Stimulated activated CD4-positive, alpha-beta T cell treated with anti-CD3 and anti-CD28 coated beads, Interleukin-2, amount 100 ng/mL, for 24 hours (primary cell): ENCODE results near the gene KCNJ5.

ENCODE experiments used
- DNase-seq, 2 donors: peaks; one replicate each; pipeline ENCODE4 v3.0.0-alpha.2; 2020

The KCNJ5 gene

DNA sequence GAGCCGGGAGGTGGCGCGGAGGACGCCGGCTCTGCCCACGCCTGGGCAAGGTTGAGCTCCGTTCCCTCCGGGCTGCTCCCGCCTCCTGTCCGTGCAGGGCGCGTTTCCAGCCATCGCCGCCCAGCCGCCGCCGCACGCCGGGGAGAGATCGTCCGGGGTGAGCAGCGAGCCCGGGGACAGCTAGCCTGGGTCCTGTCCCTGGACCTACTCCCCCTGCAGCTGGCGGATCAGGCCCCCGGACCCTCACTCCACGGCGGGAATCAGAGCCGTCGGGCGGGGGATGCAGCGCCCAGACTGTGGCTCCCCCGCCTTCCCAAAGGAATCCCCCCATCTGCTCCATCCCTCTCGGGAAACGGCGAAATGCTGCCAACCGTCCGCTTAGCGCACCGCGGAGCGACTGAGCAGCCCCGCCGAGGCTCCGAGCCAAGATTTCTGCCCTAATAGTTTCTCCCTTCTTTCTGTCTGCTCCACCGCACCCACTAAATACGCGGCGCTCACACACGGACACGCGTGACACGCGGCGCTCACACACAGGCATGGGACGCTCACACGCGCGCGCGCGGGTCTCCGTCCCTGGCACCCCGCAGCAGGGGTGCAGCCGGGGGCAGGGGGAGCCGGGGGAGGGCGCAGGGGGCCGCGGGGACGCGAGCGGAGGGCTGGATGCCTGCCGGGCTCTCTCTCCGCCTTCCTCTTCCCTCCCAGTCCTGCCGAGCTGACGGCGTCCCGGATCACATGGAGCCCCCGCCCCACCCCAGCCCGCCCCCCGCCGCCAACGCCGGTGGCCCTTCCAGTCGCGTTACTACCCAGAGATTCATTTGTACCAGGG is at the start of gene KCNJ5:
TSS of gene KCNJ5 (plus strand) at position 814 of the 826 bp plus-strand sequence. CDS start 19,918 bp downstream, outside the sequence.
- peak in 1 of 2 donors; percentile 35 for DNase-seq

DNA sequence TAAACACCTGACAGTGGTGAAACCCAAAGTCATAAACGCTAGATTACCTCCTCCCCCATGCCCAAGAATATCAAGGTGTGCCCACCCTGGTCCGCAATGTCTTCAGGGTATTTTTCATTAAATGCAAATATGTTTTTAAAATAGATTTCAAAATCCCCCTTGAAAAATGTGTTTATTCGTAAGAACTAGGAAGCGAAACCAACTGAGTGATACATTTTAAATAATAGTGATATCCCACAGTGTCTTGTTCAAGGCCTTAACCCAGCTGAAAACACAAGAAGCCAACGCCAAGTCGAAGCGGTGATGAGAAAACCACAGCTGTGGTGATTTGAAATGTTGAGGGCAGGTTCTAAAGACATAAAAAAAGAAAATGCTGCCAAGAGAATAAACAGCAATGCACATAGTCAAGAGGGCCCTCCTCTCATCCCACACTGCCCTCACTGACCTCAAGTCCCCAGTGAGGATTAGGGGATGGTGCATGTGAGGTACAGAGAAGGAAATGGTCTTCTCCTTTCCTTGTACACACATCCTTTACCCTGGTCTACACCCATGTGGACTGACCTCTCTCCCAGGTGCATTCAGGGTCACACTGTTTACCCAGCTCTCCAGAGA is 49.6 kb upstream of the KCNJ5 start:
- no peak for DNase-seq

DNA sequence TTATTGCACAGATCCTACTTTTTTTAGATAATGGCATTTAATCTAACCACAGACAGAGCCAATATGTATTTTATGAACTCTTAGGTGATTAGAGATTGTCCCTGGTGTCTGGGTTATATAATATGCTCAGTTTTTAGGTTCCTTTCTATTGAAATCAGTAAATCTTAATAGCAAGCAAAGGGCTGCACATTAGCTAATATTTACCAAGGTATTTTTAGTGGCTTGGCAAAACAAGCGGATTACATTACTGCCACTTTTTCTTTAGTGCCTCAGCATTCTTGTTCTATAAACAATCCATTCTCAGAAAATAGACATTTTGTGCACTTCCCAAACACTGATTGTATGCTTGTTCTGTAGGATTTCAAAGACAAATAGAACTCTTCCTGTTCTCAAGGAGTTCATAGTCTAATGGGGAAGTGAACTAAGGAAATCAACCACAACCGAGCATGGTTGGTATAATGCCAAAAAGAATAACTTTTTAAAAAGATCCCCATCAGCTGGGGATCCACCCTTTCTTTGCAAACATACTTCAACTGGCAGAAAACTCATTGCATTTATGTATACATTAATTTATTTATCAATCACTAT is 47.9 kb upstream of the KCNJ5 start:
- no peak for DNase-seq

DNA sequence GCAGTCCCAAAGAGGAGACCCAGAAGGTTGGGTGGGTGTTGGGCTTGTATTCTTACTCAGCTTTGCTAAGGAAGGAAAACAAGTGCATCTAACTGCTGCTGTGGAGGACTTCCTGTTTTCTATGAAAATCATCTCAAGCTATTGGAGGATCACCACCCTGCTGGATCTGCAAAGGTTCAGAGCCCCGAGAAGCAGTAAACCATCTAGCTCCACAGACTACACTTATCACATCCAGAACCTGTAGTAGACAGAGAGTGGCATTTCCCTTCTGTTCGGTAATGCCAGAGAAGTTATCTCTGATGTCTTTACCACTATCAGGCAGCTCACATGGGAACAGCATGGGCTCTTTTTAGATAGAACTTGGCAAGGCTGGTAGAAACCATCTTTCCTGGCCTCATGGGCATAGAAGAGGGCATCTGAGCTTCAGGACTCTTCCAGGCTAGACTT is 45.8 kb upstream of the KCNJ5 start:
- no peak for DNase-seq

DNA sequence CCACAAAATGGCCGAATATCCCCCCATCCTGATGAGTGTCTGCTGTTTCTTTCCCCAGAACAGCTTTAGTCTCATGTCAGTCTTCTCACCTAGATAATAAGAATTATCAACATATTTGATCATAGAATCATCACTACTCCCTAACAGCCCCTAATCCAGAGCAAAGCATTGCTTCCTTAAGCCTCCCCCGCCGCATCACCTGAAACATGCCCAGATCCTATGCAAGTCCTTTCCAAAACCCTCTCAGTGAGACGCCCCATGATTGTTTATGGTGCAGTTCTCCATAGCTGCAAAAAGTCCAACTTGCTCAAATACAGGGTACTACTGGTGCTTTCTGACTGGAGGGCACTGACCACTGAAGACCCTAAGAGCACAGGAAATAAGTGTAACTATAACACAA is 44.2 kb upstream of the KCNJ5 start:
- DNase-seq, result no peak

DNA sequence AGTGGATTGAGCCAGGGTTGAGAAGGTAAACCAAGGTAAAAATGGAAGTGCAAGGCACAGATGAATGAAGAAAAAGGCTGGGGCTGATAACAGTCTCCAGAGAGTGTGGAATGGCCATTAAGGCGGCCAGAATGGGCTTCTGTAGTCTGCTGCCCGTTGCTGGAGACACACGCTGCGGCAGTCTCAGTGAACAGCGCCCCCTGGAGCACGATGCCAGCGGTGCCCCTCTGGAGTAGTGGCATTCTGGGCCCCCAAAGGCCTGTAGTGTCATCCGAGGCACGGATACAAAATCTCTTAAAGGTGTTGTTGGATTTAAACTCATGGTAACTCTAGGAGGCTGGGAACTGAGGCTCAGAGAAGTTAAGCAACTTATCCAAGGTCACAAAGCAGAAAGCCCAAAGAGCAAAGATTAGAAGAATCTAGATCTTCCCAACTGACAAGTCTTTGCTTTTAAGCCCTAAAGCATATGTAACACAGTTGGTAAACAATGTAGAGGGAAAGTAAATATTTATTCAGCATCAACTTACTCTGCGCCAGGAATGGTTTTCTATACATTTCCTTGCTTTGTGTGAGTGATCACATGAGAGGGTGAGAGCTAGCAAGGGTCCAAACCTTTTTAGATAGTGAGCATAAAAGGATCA is 42.2 kb upstream of the KCNJ5 start:
- peak; percentile 73 to 78 for DNase-seq

DNA sequence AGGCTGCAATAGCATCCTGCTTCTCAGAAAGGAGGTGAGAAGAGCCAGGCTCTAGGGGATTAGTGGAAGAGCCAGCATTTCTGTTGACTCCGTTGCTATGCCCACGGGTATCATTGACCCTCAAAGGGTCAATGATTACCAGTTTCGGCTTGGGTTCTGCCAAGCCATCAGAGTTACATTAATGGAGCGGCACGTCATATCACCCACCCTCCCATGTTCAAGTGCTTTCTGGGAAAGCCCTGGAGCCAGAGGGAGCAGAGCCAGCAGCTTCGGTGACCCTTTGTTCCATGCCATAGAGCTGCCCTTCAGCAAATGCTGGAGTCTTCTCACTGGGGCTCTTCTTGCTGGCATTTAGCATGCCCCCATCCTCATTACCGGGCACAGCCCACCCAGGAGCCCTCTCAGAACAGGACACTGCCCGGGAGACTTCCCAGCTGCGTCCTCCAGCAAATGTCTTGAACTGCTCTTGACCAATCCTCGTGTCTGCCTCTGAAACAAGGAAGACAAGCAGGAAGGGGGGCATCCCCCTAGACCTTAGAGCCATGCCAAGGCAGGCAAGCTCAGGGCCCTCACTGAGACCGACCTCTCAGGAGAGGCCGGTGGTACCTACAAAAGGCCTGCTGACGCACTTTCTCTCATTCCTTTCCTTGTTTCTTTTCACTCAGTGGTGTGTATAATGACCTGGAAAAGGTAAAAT is 38.7 kb upstream of the KCNJ5 start:
- no peak for DNase-seq

DNA sequence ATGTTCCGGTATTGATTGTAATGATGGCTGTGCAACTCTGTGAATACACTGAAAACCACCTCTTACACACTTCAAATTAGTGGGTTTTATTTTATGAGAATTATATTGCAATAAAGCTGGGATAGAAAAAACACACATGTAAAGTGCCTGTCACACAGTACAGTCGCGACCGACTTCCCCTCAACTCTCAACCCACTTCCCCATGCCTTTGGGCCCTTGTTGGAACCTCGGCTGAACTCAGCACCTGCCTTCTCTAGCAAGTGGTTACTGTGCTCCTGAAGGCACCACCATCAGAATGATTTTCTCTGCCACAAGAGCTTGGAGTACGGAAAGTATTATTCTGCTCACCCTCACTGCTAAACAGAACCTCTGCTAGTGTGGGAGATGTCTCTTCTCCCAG is 37.6 kb upstream of the KCNJ5 start:
- DNase-seq, result no peak

DNA sequence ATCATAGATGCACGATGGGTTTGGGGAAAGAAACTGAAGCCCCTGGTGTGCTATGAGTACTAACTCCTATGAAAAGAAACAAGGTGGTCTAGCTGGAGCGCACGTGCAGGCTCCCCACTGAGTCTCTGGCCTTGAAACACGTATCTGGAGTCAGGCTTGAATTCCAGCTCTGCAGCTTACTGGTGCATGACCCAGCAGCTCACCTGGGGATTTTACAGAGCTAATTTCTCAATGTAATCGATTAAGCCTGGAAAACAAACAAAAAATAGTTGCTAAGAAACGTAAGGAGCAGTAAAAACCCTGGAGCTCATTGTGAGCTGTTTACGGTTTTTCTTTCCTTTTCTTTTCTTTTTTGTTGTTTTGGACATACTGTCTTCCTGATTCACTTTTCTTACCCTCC is 36.3 kb upstream of the KCNJ5 start:
- no peak for DNase-seq

DNA sequence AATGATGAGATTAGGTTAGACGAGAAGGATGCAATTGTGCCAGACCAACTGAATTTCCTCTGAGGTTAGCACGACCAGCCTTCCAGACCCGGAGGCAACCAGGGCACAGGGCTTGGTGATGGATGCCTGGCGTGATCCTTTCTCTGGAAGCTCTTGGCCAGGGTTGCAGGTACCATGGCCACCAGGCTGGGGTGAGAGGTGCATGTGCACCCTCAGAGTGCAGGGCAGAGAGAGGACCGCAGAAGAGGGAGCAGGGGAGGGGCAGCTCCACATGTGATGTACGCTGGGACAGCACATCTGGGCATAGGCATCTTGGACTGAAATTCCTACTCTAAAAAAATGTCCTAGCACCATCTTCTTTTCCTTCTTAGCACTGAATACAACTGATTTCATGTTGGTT is 34.9 kb upstream of the KCNJ5 start:
- DNase-seq, result no peak

DNA sequence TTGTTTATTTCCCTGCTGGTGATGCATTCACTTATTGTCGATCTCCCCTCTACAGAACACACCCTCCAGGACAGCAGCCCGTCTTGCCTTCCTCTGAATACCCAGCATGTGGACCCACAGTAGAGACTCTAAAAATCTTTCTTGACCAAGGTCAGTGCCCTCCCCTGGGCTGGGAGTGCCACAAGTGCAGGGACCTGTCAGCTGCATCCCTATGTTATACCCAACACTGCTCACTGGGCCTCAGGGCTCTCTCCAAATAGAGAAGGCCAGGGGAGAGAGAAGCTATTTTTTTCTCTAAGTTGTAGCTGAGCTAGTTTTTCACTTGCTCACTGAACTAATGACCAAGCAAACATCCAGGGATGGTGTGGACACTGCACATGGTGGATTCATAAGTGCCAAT is 33.8 kb upstream of the KCNJ5 start:
- no peak for DNase-seq

DNA sequence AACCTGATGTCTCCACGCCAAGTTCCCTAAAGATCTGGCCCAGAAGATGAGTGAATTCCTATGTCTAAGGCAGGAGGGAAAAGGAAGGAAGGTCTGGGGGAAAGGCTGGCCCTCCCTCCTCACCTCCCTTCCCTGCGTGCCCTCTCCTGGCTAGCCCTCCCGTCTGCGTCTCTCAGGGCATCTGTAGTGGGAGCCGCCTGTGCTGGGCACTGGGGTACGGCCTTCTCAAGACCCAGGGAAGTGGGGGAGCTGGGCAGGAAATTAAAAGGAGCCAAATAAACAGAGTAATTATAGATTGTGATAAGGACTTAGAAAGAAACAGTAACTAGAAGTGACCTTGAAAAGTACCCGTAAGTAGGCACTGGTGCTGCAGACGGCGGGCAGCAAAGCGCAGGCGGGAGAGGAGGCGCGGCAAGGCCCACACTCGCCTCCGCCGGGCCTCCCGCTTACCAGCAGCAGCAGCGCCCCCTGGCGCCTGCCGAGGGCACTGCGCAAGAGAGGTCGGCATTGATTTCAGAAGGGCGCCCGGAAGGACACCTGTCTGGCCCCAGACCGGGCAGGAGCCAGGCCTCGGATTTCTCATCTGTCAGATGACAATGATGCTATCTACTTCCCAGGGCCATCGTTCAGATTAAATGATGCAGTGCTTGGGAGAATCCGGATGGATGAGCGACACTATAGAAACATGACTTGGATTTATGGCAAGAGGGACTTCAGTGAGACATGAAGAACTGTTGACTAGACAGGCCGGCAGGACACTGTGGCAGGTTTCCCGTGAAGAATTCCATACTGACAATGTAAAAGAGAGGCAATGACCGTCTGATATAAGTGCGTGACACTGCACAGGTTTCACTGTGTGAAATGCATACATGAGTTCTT is 31.4 kb upstream of the KCNJ5 start:
- DNase-seq, result peak; percentile 81 to 86

DNA sequence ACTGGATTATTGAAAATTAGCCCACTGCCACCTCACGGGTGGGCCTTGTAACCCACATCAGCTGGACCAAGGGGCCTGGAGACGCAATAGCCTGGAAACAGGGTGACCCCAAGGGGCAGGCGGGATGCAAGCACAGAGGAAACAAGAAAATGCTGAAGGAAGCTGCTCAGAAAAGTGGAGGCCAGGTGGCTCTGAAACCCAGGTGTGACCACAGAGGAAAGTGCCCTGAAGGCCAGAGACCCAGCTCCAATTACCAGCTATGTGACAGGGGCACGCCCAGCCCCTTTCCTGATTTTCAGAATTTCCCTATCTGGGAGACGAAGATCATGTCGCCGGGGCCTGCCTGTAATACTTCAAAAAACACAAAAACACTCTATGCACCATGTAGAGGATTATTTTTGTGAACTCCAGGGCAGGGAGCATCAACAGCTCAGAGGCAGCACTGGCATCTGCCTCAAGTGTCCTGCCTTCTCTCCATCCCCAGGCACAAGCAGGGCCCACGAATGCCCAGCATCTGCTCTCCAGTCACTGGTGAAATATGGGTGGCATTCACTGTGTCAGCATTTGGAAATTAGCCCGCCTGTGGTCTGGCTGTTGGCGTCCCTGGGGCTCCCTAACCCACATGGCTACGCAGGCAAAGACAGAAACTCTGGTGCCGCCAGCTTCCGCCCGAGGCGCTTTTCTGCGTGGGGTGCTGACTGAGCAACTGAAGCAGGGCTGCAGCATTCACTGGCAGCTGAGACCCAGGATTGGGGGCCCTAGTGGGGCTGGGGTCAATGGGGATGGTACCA is 30.4 kb upstream of the KCNJ5 start:
- no peak for DNase-seq

DNA sequence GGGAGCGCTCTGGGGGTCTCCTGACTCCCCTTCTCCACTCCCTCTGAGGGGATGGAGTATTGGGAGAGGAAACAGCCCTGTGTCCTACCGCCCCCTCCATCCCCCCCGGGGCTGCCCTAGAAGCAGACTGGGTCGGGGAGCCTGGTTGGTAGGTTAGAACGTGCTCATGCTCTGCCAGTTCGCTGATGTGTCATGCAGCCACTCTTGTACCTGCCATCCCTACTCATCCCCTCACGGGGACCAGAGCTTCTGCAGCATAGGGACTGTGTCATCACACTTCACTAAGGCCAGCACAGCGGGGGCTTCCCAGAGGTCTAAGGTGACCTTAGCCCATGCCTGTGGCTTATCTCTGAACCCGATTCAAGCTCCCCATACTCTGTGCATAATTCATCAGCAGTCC is 28.8 kb upstream of the KCNJ5 start:
- no peak for DNase-seq

DNA sequence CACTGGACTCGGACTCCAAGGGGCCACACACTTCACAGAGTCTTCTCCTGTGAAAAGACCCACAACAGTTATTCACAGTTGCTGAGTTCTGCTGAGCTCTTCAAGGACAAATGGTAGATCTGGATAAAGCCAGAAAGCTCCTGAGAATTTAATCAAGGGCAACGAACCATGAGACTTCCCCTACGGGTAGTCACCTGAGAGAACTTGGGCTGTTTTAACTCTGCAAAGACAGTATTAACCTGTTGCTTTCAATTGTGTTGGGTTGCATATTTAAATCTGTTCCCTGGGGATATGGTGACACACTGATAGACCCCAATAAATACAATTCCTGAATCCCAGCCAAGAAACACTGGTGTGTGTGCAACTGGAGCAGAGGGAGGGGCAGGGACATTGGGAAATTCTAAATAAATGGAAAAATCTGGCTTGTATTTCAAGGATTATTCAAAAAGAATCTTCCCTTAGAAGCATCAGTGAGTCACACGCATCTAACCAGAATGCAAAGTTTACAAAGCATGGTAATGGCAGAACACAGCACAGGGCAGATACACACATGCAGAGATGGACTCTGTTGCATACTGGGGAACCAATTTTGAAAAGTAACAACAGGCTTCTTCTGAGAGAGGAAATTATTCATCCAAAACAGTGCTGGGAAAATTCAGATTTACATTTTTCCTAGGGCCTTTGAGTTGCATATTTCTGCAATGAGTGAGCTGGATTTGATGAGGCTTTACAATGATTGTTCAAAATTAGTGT is 28.1 kb upstream of the KCNJ5 start:
- no peak for DNase-seq

DNA sequence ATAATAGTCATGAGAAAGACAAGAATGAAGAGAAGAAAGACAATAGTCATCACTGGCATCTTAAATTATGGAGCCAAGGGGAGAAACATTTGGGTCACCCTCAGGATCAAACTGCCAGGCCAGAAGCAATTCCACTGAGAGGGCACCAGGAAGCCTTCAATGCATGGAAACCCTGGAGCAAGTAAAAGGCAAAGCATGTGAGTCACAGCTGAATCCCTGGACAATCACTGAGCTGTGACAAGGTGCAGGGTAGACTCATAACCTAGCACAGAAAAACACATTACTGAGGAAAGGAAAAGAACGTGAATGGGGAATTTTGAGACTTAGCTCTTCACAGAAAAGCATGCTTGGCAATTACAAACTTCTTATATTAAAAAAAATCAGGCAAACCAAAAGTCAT is 25.7 kb upstream of the KCNJ5 start:
- DNase-seq, result no peak

DNA sequence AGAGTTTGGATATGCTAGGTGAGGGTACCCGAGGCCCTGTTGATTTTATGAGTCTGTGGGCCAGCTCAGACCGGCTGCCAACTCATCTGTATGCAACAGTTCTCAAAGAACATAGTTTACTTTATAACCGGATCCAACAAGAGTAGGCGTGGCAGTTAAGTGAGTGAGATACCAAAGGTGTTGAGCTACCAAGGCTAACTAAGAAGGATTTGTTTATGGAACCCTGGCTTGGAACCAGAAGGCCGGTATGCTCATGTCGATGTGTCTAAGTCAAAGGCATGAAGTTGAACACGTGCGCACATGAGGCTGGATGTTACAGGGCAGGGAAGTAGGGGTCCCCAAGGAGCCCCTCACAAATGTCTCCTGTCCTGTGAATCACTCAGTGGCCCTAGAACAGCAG is 23.9 kb upstream of the KCNJ5 start, which contains the start of gene KCNJ1:
TSS of gene KCNJ1 (minus strand) at position 20 of the 400 bp plus-strand sequence. CDS start 27,053 bp downstream, outside the sequence.
- DNase-seq, result no peak

DNA sequence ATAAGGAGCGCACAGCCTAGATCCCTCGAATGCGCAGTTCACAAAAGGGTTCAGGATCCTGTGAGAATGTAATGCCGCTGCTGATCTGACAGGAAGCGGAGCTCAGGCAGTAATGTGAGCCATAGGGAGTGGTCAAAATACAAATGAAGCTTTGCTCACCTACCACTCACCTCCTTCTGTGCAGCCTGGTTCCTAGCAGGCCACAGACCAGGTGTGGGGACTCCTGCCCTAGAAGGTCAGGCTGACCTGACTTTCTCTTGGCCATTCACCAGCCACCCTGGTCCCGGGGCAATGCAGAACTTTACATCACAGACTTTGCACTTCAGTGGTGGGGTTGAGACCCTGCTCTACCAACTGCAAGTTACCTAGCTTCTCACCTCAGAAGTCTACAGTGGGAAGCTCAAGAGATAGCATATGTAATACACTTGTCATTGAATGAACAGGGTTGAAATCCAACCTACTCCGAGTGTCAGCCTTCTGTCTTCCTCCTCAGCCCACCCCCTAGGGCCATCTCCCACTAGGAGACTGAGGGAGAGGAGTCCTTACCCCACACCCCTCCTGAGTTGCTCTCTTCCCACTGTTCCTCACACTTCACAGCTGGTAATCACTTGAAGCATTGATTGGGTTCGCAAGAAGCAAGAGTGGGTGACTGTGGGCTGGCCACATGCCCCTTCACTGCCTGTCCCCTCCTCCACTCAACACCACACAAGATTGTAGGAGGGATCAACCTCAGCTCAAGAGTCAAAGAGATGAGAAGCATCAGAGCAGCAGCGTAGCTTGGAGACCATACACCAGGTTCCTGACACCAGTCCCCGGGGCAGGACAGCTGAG is 22.1 kb upstream of the KCNJ5 start:
- no peak for DNase-seq

DNA sequence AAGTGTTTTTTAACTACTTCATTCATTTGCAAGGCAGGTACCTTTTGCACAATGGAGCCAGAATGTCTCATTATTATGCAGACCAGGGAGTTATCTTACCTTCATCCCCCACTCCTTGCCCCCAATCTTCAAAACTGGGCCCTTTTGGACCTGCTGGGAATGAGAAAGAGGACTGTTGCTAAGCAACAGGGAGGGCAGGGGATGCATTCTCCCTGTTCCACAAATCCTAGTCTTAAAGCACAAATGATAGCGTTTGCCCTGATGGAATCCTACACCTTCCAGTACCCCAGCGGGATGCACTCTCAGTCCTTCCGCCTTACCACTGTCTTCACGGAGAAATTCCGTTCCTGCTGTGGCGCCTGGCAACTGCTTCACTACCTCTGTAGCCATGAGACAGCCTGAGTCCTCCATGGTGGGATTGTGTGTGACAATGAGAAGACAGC is 20.0 kb upstream of the KCNJ5 start:
- DNase-seq, result no peak
